HG03135 (cell line): ENCODE results near the gene SLC41A3.
"Not testable (repeated sequence)": the region's sequence is repeated elsewhere in the genome, so short reads cannot be mapped to it uniquely, and the experiment has no call there.

Source experiments
- ATAC-seq: cut with Tn5 transposase; IDR thresholded peaks from one replicate; pipeline ENCODE4 v1.9.1; 2021; ENCODE audit warnings: mild to moderate bottlenecking, moderate library complexity; ENCODE audit not compliant: unreplicated experiment

Gene SLC41A3

GRCh38 chr3:126013751-126014156 is 70.2 kb downstream of the SLC41A3 start:
- ATAC-seq, result no peak

DNA sequence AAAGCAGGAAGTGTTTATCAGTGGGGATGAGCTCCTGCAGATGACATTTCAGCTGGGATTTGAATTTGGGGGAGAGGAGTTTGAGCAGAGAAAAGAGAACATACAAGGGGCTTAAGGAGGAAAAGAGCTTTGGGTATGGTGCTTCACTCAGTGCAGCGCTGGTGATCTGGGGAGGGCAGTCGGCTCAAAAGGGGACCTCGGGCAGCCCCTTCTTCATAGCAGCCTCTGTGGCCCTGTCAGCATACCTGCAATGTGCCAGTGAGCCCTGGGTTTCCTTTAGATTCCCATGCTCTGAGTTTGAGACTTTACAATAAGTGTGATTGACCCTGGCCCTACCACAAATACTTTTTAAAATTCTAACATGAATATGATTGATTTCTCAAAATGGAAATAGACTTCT is 74.7 kb downstream of the SLC41A3 start:
- no peak for ATAC-seq

- no peak for ATAC-seq
Measured at GRCh38 chr3:126008219-126008618, 75.7 kb downstream of the SLC41A3 start.

DNA sequence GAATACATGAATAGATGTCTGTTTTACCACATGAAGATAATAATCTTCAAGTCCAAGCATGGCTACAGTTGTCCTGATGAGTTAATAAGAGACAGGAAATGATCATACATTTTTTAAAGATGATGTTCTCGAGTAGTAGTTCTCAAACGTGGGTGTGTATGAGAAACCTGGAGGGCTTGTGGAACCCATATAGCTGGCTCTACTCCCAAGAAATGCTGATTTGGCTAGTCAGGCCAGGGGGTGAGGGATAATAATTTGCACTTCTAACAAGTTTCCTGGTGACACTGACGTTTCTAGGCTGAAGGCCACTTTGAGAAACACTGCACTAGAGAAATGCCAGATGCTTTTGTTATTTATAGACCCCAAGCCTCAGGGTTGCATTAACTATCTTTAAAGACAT is 78.0 kb downstream of the SLC41A3 start:
- no peak for ATAC-seq

DNA sequence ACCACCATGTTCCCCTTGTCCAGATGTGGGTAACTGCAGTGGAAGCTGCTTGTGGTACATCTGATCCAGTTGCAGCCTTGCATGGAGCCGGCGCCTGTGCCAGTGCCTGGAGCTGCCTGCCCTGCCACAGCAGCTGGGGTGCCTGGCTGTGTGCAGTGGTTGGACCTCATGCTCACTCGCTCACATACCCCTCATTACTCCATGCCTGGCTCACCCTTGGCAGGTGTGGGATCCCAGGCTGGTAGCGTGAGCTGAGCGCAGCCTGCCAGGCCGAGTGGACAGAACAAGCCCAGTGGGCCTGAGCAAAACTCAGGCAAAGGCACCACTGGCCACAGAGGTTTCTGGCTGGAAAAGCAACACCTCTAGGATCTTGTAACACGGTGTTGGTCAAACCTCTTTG is 79.2 kb downstream of the SLC41A3 start:
- no peak for ATAC-seq

DNA sequence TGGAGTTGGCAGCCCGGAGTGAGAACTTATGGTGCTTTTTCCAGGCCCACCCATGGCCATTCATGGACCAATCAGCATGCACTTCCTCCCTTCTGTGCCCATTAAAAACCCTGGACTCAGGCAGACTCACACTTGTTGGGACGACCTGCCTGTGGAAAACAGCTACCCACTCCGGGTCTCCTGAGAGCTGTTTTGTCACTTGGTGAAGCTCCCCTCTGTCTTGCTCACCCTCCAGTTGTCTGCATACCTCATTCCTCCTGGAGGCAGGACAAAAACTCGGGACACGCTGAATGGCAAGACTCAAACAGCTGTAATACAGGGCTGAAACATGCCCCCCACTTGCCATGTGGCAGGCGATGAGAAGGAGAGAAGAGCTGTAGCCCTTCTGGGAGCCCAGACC is 79.7 kb downstream of the SLC41A3 start:
- no peak for ATAC-seq

GRCh38 chr3:126003447-126004190 is 80.3 kb downstream of the SLC41A3 start:
- ATAC-seq, result no peak

DNA sequence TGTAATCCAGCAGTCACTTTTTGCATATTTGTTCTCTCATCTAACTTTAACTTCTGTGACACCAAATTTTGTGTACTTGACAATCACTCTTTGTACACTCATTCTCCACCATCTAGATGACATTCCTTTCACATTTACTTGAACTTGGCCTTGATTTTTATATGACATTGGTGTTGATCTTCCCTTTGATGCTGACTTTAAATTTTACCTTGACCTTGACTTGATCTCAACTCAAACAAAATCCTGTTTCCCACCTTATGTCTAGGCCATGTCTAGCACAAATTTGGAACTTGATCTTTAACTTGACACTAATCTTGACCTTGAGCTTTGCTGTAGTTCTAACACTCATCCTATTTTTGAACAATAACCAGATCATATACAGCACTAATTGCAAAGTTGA is 81.7 kb downstream of the SLC41A3 start:
- ATAC-seq, result no peak

DNA sequence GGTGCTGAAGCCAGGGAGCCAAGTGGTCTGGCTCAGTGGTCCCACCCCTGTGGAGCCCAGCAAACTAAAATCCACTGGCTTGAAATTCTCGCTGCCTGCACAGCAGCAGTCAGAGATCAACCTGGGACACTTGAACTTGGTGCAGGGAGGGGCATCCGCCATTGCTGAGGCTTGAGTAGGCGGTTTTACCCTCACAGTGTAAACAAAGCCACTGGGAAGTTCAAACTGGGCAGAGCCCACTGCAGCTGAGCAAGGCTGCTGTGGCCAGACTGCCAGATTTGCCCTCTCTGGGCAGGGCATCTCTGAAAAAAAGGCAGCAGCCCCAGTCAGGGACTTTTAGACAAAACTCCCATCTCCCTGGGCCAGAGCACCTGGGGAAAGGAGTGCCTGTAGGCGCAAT is 87.2 kb downstream of the SLC41A3 start:
- not testable (repeated sequence) for ATAC-seq

- ATAC-seq, result peak; percentile 95
Measured at GRCh38 chr3:125990253-125990970, 93.5 kb downstream of the SLC41A3 start.

GRCh38 chr3:125984951-125985350 is 99.0 kb downstream of the SLC41A3 start:
- not testable (repeated sequence) for ATAC-seq

- not testable (repeated sequence) for ATAC-seq
Measured at GRCh38 chr3:125977104-125977503, 106.8 kb downstream of the SLC41A3 start.

GRCh38 chr3:125976003-125976390 is 107.9 kb downstream of the SLC41A3 start:
- not testable (repeated sequence) for ATAC-seq

DNA sequence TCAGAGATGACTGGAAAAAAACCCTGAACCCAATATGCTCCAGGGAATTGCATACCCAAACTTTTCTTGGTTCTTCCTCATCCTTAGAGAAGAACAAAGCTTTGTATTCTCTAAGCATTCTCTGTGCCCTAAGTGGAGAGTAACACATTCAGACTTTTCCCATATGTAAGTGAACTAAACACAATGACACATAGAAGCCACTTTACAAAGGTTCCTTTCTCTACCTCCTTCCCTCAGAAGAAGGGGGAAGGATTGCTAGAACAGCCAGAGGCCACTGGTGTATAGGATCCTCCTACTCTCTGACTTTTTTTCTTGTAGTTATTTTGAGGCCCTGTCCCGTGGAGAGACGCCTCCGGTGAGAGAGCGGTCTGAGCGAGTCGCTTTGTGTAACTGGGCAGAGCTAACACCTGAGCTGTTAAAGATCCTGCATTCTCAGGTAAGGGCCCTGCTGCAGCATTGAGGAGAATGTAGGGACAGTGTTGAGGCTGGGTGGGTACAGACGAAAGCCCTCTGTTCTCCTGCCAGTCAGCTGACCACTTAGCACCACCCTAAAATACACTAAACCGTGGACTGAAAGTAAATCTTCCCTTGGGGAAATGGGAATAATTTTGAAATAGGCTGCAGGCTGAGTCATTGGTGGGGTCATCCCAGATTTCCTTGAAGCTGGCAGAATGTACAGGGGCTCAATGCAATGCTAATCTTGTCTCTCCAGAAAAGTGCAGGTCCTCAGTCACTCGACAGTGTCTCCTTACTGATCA is 108.5 kb downstream of the SLC41A3 start:
- ATAC-seq, result not testable (repeated sequence)

DNA sequence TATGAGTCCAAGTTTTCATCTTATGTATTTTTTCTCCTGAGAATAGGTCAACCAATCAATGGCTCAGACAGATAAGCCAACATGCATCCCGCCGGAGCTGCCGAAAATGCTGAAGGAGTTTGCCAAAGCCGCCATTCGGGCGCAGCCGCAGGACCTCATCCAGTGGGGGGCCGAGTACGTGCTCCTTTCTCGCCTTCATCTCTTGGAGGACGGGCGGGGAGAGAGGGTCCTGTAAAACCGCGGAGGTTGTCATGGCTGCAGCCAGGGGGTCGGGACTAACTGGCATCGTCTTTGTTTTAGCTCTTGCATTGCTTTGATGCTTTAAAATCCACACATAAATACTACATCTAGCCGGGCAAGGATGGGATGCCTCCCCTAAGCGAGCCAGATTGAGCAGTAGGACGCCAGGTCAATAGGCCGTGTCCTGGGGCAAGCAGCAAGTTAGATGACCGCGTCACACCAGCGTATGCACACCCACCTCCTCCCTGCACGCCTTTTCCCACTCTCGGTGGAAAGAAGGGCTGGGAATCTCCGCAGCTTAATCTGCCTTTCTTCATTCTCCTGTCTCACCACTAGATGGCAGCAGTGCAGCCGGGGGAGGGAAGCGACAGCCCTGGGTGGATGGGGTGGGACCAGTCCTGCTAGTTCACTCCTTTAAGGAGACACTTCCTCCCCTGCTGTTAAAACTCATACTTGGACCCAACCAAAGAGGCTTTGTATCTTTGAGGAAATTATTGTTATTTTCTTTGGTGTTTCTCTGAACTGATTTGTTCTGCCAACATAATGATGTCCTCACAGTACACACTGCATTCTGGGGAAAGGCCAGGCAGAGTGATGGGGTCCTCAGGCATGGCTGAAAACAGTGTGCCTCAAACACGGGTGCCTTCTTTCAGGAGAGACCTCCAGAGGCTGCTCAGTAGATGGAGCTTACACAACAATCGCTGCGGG is 111.7 kb downstream of the SLC41A3 start:
- ATAC-seq, result not testable (repeated sequence)

DNA sequence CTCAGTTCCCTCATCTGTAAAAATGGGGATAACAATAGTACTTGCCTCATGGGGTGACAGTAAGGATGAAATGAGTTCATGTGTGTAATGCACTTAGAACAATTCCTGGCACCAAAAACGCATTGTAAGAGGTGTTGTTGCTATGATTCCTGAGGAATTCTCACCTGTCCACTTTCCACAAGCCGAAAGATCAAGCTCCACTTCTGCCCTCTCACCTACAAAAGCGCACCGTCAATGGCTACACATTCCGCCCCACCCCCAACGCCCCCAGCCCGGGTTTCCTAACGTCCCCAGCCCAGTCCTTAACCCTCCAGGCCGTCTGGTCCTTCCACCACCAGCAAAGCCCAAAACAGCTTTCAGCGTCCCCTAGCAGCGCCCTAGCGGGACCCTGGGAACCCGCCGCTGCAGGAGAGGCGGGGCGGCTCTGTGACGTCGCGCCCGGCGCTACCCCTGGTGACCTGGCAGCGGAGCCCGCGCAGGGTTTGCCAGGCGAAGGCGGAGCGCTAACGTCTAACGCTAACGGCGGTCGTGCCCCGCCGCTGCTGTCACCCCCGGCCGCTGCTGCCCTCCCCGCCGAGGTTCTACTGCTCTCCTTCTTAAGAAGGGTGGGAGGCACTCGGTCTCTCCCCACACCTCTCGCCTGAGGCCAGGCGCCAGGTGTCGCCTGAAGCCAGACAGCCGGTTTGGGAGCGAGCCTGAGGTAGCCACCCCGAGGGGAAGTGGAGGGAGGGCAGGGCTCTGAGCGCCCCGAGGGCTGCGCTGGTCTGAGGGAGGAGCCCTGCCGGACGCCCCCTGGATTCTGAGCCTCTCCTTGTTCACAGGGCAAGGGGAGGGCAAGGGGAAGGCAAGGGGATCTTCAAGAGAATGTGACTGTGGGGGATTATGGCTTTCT is 115.0 kb downstream of the SLC41A3 start, which contains the start of gene ROPN1B:
Gene ROPN1B, plus strand, starts transcription at position 478 of the 892 bp plus-strand sequence. CDS start 2,877 bp downstream, outside the sequence.
- not testable (repeated sequence) for ATAC-seq

- not testable (repeated sequence) for ATAC-seq
Measured at GRCh38 chr3:125968121-125968520, 115.8 kb downstream of the SLC41A3 start.

- no peak for ATAC-seq
Measured at GRCh38 chr3:125967156-125967555, 116.8 kb downstream of the SLC41A3 start.

DNA sequence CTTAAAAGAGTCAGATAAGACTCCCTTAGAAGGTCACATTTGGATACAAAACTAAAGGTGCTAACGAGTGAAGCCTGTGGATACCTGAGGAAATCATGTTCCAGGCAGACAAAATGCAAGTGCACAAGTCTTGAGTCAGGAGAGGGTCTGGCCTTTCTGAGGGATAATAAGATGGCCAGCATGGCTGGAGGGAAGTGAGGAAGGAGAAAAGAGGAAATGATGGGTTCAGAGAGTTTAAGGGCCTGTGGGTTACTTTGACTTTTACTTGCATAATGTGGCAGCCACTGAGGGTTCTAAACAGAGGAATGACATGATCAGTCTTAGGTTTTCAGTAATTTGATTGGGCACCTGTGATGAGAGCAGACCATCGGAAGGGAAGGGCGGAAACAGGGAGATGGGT is 118.4 kb downstream of the SLC41A3 start:
- no peak for ATAC-seq
